Bronchial epithelial cell (primary cell): ENCODE data around the gene MRM3. TPM values are rescaled to one million over a fixed set of nuclear protein-coding genes. Genes with fewer than 3 reads are reported as not detected.
"Not testable (repeated sequence)": the region's sequence is repeated elsewhere in the genome, so short reads cannot be mapped to it uniquely, and the experiment has no call there.

Experiments used
- DNase-seq: peaks from one replicate; pipeline ENCODE4 v3.0.0-alpha.2; 2010; ENCODE audit warnings: low read depth
- FAIRE-seq: peaks from 2 replicates; lab custom pipeline; 2011; peaks lifted over from hg19 to GRCh38; lab: Jason Lieb, UNC
- H3K27me3 ChIP-seq: 2 replicates; pipeline ENCODE4 v1.5.1; 2011; ENCODE audit warnings: low read length; ENCODE audit not compliant: control insufficient read depth, insufficient read depth
- H3K36me3 ChIP-seq: 2 replicates; pipeline ENCODE4 v1.5.1; 2011; ENCODE audit warnings: low read length; ENCODE audit not compliant: control insufficient read depth, insufficient read depth
- H3K4me3 ChIP-seq: 2 replicates; pipeline ENCODE4 v1.5.1; 2011; ENCODE audit warnings: mild to moderate bottlenecking, low read depth, low read length, control low read depth
- total RNA-seq: library from RNA; depleted of rRNA; stranded (reverse); fragments of >200 nt; gene quantifications from 2 replicates; pipeline ENCODE4 v1.2.1, GENCODE V29; 2014
- TF ChIP-seq, protein P1 (sequence below): IDR thresholded peaks from 2 replicates; pipeline ENCODE4 v1.5.1; 2011; ENCODE audit warnings: mild to moderate bottlenecking, moderate library complexity, low read length, control low read depth, inconsistent platforms; ENCODE audit not compliant: insufficient read depth, severe bottlenecking

MRM3 gene
- total RNA-seq, 1 donor from 2014 or later = 22.4 TPM

DNA sequence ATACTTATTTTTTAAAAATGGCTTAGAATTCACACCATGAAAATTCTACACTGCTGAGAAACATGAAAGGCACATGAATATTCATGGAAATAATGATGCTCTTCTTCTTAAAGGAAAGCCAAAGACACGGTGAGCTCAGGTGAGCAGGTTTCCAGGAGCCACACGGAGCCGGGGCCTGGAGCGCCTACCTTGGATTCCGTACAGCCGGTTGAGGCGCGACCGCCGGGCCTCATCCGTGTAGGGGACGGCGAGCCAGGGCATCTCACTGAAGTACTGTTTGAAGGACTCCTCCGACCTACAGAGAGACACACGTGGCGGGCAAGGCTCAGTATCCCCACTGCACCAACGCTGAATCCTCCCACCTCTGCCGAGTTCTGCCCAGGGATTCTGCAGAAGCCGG lies 37.1 kb downstream of the MRM3 start:
- DNase-seq (no peak), FAIRE-seq (no peak)
- peaks cover 30% of the 10 kb centered on the region for H3K36me3 ChIP-seq
- H3K27me3 ChIP-seq = no peaks in the 10 kb centered on the region
- TF ChIP-seq, protein P1, sequence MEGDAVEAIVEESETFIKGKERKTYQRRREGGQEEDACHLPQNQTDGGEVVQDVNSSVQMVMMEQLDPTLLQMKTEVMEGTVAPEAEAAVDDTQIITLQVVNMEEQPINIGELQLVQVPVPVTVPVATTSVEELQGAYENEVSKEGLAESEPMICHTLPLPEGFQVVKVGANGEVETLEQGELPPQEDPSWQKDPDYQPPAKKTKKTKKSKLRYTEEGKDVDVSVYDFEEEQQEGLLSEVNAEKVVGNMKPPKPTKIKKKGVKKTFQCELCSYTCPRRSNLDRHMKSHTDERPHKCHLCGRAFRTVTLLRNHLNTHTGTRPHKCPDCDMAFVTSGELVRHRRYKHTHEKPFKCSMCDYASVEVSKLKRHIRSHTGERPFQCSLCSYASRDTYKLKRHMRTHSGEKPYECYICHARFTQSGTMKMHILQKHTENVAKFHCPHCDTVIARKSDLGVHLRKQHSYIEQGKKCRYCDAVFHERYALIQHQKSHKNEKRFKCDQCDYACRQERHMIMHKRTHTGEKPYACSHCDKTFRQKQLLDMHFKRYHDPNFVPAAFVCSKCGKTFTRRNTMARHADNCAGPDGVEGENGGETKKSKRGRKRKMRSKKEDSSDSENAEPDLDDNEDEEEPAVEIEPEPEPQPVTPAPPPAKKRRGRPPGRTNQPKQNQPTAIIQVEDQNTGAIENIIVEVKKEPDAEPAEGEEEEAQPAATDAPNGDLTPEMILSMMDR = no peak
- no peak overlapping the region for H3K4me3 ChIP-seq

DNA sequence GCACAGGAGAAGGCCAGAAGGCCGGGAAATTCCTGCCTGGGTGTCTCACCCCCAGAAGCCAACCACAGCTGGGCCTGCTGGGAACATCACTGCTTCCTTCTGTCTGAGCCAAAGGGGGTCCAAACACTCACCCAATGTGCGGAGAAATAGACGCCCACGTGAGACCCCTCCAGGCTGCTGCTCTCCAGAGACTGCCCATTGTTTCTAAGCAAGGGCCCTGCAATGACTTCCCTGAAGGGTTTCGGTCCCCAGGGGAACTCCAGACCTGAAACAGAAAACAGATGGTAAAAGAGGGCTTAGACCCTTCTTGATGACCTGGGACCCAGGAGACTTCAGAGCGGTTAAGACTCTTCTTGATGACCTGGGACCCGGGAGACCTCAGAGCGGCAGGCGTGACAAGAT lies 41.3 kb downstream of the MRM3 start:
- peaks cover 31% of the 10 kb centered on the region for H3K36me3 ChIP-seq
- TF ChIP-seq, protein P1 = no peak
- no peaks in the 10 kb centered on the region for H3K27me3 ChIP-seq
- DNase-seq (no peak), FAIRE-seq (no peak)
- H3K4me3 ChIP-seq = no peak overlapping the region

DNA sequence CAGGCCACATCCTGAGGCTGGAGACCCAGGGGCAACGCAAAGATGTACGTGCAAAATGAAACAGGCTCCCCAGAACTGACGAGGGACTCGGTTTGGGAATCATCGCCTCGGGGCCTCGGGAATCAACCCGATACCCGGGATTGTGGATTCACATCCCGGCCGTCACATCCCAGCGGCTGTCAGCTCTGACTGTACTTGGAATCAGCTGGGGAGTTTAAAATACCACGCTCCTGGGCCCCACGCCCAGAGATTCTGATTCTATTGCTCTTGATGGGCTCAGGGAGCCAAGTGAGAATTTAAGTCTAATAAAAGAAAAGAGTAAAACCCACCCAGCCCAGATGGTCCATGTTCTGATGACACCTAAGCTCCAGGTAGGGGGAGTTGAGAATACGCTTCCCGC lies 42.2 kb downstream of the MRM3 start:
- no peak overlapping the region for H3K4me3 ChIP-seq
- peaks cover 29% of the 10 kb centered on the region for H3K36me3 ChIP-seq
- no peaks in the 10 kb centered on the region for H3K27me3 ChIP-seq
- DNase-seq (no peak), FAIRE-seq (peak; percentile 36)
- TF ChIP-seq, protein P1 = no peak

DNA sequence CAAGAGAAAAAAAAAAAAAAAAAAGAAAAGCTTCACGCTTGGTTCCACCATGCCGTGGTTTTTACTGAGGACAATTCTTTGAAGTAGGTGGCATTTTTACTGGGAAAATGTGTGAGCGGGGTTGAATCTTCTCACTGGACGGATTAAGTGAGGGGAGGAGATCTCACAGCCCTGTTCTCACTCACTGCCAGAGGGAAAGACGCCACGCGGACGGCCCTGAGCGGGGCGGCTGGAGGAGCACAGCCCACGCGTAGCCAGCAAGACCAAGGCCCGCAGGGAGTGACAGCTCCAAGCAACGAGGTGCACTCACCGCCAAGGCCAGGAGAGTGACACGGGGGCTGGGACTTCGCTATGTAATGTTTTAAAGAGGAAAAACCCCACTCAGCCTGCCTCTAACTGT lies 43.1 kb downstream of the MRM3 start:
- FAIRE-seq = no peak
- DNase-seq = no peak
- H3K36me3 ChIP-seq = peaks cover 27% of the 10 kb centered on the region
- no peaks in the 10 kb centered on the region for H3K27me3 ChIP-seq
- TF ChIP-seq, protein P1 = no peak
- H3K4me3 ChIP-seq = no peak overlapping the region

DNA sequence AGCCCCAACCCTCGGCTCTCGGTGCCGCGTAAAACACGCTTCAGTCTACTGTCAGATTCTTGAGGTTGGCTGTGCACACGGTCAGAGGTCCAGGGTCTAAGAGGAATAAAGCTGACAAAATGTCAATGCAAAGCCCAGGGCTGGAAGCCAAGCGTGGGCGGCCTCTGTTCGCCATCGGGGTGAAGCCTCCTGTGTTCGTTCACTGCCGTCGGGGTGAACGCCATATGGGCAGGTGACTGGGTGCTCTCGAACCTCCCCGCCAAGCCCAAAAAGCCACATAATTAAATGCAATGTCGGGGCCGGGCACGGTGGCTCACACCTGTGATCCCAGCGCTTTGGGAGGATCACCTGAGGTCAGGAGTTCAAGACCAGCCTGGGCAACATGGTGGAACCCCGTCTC lies 44.6 kb downstream of the MRM3 start:
- TF ChIP-seq, protein P1 = no peak
- no peak for FAIRE-seq
- H3K27me3 ChIP-seq = no peaks in the 10 kb centered on the region
- no peak overlapping the region for H3K4me3 ChIP-seq
- no peak for DNase-seq
- H3K36me3 ChIP-seq = peaks cover 24% of the 10 kb centered on the region

DNA sequence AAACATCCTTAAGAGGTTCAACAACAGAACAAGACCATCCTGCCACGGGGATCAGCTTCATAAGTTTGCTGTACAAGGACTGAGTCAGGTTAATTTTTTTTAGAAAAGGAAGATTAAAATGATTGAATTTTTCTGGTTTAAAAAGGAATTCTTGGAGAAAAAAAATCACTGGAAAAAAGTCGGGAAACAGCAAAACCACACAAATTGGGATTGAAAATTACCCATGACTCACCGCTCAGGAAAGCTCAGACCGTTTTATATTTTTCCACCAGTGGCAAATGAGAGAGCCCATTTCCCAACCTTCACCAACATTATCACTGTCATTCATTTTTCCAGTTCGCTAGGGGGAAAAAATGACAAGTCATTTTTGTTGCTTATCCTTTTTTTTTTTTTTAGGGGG lies 46.6 kb downstream of the MRM3 start:
- no peak for FAIRE-seq
- TF ChIP-seq, protein P1 = no peak
- H3K27me3 ChIP-seq = no peaks in the 10 kb centered on the region
- peaks cover 12% of the 10 kb centered on the region for H3K36me3 ChIP-seq
- DNase-seq = no peak
- H3K4me3 ChIP-seq = no peak overlapping the region

DNA sequence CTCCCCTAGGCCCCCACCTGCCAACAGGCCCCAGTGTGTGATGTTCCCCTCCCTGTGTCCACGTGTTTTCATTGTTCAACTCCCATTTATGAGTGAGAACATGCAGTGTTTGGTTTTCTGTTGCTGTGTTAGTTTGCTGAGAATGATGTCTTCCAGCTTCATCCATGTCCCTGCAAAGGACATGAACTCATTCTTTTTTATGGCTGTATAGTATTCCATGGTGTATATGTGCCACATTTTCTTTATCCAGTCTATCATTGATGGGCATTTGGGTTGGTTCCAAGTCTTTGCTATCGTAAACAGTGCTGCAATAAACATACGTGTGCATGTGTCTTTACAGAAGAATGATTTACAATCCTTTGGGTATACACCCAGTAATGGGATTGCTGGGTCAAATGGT lies 47.5 kb downstream of the MRM3 start:
- DNase-seq, H3K27me3 ChIP-seq, FAIRE-seq, H3K4me3 ChIP-seq: not testable (repeated sequence)
- H3K36me3 ChIP-seq = peaks cover 11% of the 10 kb centered on the region
